AG09319 (cell line): ENCODE measurements around the gene GSTA2.
"Not testable (repeated sequence)": the region's sequence is repeated elsewhere in the genome, so short reads cannot be mapped to it uniquely, and the experiment has no call there.

Experiments used
- DNase-seq: peaks from one replicate; pipeline ENCODE4 v3.0.0-alpha.2; 2010; ENCODE audit warnings: low read depth; ENCODE audit errors: extremely low read depth
- TF ChIP-seq, protein P1 (sequence below): IDR thresholded peaks from 2 replicates; pipeline ENCODE4 v1.5.1; 2011; ENCODE audit warnings: low read depth, mild to moderate bottlenecking, inconsistent platforms, low read length, moderate library complexity

GSTA2 gene

DNA sequence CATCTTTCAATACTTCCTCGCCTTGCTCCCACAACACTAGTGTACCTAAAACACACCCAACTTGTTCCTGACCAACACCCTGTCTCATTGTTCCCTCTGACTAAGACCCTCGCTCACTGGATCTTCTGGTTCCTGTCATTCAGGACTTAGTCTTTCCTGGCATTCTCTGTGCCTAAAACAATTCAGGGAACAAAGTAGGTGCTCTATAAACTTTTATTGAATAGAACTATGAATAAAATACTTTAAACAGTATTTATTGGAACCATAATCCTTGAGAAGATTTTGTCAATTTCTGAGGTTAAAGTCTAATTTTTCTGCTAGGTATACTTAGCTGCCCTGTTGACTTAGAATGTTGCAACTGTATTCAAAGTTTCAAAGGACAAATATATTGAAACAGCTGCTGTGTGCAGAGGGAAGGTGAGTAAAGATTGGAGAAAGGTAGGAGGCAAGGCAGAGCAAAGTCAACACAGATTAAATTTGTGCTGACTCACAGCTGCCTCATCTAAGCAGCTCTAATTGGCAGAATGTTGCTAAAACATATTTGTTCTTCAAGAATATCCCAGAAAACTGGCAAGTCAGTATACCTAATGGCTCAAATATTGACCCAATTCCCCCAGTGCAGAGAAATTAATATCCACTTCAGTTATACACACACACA lies 37.6 kb downstream of the GSTA2 start:
- TF ChIP-seq, protein P1, sequence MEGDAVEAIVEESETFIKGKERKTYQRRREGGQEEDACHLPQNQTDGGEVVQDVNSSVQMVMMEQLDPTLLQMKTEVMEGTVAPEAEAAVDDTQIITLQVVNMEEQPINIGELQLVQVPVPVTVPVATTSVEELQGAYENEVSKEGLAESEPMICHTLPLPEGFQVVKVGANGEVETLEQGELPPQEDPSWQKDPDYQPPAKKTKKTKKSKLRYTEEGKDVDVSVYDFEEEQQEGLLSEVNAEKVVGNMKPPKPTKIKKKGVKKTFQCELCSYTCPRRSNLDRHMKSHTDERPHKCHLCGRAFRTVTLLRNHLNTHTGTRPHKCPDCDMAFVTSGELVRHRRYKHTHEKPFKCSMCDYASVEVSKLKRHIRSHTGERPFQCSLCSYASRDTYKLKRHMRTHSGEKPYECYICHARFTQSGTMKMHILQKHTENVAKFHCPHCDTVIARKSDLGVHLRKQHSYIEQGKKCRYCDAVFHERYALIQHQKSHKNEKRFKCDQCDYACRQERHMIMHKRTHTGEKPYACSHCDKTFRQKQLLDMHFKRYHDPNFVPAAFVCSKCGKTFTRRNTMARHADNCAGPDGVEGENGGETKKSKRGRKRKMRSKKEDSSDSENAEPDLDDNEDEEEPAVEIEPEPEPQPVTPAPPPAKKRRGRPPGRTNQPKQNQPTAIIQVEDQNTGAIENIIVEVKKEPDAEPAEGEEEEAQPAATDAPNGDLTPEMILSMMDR, result no peak
- no peak for DNase-seq

DNA sequence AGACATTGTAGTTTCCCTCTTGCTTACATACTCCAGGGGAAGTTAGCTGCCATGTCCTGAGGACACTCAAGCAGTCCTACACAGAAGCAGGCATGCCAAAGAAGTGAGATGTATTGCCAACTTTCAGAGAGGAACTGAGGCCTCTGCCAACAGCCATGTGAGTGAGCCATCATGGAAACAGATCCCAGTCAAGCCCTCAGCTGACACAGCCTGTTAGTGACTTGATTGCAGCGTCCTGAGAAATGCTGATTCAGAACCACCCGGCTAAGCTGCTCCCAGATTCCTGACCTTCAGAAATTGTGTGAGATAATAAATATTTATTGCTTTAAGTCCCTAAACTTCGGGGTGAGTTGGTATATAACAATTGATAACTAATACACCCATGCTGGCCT lies 38.1 kb downstream of the GSTA2 start:
- no peak for DNase-seq
- TF ChIP-seq, protein P1, result no peak

DNA sequence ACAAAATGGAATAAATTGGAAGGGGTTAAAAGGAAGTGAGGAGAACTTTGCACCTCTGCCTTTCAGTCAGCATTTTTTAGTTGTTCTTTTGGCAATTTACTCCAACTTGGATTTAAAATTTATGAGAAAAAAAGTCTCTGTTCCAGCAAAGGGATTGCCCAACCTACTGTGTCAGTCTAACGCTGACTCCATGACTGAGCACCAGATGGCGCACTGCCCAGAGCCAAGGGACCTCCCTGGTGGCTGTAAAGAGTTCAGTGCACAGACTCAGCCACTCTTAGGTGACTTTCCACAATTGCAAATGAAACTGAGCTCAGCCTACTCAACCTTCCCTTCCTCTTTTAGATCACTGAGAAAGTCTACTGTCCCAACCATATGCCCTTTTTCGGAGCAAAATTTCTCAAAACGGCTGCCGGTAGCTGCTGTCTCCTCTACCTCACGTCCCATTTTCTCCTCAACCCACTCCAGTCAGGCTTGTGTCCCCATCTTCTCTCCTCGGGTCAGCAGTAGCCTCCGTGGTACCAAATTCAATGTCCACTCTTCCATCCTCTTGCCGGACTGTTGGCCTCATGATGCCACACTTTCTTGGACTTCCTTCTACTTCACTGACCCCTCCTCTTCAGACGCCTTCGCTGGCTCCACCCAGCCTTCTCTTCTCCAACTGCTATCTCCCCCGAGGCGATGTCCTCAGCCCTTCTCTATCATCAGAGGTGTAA lies 38.7 kb downstream of the GSTA2 start:
- TF ChIP-seq, protein P1, result peak; percentile 58
- DNase-seq, result no peak

DNA sequence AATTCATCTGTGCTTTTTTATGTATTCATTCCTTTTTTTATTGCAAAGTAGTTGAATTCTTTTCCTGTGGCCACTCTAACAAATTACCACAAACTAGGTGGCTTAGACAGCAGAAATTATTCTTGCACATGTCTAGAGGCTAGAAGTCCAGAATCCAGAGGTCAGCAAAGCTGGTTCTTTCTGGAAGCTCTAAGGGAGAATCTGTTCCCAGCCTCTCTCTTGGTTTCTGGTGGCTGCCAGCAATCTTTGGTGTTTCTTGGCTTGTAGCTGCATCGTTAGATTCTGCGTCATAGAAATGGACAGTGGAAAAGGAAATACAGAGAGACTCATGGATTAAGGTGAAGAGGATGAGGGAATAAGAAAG lies 39.3 kb downstream of the GSTA2 start:
- DNase-seq, result peak; percentile 25
- TF ChIP-seq, protein P1, result no peak

DNA sequence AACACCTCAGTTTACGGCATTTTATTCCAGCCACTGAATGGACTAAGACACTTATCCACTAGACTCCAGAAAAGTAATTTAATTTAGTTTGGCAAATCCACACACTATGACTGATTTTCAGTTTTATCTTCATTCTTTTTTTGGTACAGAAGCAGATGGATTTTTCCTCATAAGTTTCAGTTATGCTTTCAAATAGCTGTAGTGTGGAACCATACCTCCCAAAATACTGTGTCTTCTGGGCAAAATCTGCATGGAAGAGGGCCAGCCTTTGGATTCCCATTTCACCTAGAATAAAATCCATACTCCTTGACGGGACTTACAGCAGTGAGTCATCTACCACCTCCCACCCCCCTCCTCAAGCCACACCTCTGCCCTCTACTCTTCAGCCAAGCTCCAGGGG lies 43.0 kb downstream of the GSTA2 start:
- no peak for DNase-seq
- TF ChIP-seq, protein P1, result no peak

DNA sequence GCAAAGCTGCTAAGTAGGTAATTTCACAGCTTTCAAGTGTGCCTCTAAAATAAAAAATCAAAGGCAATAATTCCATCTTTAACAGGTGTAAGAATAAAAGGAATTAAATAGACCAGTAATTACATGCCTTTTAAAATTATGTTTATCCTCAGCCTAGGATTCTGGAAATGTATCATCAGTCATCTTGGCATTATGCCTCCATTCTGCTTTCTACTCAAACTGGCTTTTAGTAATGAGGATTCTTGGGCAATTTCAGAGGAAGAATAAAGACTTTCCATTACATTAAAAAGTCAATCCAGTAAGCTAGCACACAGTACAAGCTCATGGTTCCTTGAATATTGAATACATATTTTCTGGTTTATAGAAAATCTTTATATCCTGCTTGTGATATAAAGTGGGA lies 44.7 kb downstream of the GSTA2 start:
- DNase-seq, result no peak
- TF ChIP-seq, protein P1, result no peak

DNA sequence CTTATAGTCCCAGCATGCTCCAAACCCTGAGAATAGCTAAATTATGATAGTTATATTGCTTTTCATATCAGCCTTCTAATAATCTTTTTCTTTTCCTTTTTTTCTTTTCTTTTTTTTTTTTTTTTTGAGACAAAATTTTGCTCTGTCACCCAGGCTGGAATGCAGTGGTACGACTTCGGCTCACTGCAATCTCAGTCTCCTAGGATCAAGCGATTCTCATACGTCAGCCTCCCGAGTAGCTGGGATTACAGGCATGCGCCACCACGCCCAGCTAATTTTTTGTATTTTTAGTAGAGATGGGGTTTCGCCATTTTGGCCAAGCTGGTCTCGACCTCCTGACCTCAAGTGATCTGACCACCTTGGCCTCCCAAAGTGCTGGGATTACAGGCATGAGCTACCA lies 48.5 kb downstream of the GSTA2 start:
- DNase-seq, result not testable (repeated sequence)

DNA sequence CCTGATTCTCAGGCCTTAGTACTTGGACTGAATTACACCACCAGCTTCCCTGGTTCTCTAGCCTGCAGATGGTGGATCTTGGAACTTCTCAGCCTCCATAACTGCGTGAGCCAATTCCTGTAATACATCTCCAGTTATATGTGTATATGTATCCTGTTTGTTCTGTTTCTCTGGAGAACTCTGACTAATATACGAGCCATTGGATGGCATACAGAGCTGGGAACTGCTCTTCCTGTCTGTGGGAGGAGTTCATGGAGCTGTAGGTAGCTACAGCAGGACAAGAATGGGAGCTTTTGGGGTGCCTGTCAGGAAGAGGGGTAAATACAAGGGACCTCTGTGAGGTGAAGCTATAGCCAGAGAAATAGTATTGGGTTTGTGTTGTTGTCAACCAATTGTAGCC lies 51.1 kb downstream of the GSTA2 start:
- TF ChIP-seq, protein P1, result no peak
- DNase-seq, result no peak
